Cardiac septum (tissue), 1 donor: ENCODE measurements around the gene GCM1. TPM values are rescaled to one million over a fixed set of nuclear protein-coding genes. Genes with fewer than 3 reads are reported as not detected.
"Not testable (repeated sequence)": the region's sequence is repeated elsewhere in the genome, so short reads cannot be mapped to it uniquely, and the experiment has no call there.

Experiments used
- DNase-seq: peaks from one replicate; pipeline ENCODE4 v3.0.0-alpha.2; 2020; ENCODE audit warnings: low spot score
- intact Hi-C: fragments of 100-400 bp; cut with DNase I; formaldehyde crosslinking; loops from one replicate; pipeline ENCODE4 v1.14.0; 2022
- total RNA-seq: library from RNA; stranded (reverse); fragmentation: NEBNext Ultra II Directional; extraction: Animal tissue kit (Norgen Biotek cat#: 25700); gene quantifications from one replicate; pipeline ENCODE4 v1.2.1, GENCODE V29; 2021
- donor health status: DM: no; HTN: no; CAD: no.

The GCM1 gene
- total RNA-seq, 1 donor from 2014 or later = not detected

- intact Hi-C loops = not testable (repeated sequence)
Measured at GRCh38 chr6:53155279-53155678, 6.6 kb upstream of the GCM1 start.

DNA sequence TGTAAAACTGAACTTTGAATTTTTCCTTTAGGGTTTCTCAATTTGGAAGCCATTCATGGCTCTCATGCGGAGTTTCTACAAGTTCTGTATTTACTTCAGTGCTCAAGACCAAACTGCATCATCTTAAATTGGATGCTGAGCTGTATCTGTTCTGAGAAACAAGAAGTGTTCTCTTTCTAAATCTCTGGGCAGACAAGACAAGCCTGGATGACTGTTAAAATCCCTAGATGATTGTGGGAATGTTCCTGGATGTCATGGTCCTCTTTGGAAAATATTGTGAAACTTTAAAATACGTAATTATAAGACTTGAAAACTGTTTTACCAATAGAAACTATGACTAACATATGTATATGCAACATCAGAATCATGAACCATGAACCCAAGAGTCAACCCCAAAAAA is 6.2 kb upstream of the GCM1 start:
- intact Hi-C loops = no loop called here
- no peak for DNase-seq

More at GRCh38 chr6:53155279-53155678, 6.6 kb upstream of the GCM1 start:
- DNase-seq = not testable (repeated sequence)

DNA sequence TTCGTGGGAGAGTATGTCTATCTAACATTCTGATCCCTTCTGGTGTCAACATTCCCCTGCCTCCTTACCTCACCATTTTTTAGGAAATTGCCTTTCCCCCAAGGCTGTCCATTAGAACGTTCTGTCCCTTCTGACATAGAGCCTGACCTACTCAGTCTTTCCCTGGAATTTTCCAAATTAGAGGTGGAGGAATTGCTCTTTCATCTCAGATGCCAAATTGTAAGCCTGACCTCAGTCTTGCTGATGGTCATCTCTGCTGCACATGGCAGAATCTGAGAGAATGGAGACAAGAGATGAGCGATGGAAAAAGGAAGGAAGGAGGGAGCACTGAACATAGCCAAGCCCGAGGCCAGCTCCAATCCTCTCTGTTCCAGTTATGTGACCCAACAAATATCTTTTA is 5.4 kb upstream of the GCM1 start:
- intact Hi-C loops = no loop called here
- DNase-seq = no peak

DNA sequence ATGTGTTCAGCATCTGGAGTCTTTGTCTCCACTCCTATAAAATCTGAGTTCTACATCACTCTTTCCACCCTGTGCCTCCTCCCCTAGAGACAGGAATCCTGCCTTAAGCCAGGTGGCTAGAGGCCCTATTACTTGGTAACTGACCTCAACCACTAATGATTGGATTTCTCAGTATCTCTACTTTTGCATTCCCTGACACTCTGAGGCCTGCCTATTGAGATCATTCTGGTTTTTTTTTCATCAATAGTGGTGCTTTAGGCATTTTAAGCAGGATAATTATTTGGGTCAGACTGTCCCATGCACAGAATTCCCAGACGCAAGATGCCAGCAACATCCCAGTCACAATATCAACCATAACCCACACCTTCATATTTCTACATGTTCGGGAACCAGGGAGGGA is 3.9 kb upstream of the GCM1 start:
- intact Hi-C loops = no loop called here
- no peak for DNase-seq

DNA sequence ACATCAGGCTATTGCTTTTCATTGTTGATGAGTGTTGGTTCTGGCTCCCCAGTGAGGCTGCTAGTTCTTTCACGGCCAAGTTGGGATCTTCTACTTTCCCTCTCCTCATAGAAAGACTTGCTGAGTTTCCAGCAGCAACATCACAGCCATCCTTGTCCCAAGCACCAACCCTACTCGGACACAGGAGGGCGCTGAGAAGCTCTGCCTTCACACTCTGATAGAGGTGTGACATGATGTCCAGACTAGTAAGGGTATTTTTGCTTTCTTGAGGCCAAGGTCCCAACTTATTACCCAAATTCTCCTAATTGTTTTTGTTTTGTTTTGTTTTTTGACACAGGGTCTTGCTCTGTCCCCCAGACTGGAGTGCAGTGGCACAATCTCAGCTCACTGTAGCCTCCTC is 3.0 kb upstream of the GCM1 start:
- DNase-seq = no peak
- intact Hi-C loops = no loop called here

DNA sequence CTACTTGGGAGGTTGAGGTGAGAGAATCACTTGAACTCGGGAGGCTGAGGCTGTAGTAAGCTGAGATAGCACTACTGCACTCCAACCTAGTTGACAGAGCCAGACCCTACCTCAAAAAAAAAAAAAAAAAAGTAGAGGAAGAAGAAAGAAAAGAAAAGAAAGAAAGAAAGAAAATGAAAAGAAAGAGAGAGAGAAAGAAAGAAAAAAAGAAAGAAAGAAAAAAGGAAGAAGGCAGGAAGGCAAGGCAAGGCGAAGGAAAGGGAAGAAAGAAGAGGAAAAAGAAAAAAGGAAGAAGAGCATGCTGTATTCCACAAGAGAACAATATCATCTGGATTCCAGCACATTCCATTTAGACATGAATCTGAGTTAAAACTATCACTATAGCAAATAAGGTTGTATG is 3.8 kb downstream of the GCM1 start:
- intact Hi-C loops = no loop called here
- DNase-seq = no peak

DNA sequence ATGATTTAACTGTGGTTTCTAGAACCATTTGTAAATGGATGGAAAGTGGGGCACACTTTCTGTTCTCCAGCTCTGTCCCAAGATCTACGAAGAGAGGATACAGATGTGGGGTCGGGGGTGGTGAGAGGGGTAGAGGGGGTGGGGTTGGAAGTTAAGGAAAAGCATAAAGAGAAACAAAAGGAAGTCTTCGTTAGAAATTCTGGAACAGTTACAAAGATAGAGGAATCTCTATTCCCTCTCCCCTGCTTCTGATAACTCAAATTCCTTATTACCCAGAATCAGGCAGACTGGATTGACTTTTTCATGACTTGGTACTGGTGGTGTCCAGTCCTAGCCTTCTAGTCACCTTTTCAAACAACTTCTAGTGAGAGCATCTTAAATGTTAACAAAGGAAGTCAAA is 4.9 kb downstream of the GCM1 start:
- intact Hi-C loops = no loop called here
- DNase-seq = no peak

DNA sequence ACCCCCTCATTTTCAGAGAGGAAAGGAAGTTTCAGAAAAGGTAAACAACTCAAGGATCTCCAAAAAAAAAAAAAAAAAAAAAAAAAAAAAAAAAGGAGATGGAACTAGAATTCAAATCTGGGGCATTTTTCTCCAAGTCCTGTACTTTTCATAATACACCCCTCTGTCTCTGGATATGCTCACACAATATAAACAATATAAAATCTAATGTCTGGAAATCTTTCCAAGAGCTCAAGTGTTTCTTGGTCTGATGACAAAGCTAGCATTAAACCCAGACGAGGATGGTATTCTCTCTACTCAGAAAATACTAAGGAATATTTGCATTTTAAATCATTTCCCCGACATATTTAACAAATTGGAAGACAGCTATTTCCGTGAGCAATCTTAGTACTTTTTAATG is 5.8 kb downstream of the GCM1 start:
- intact Hi-C loops = no loop called here
- DNase-seq = no peak

DNA sequence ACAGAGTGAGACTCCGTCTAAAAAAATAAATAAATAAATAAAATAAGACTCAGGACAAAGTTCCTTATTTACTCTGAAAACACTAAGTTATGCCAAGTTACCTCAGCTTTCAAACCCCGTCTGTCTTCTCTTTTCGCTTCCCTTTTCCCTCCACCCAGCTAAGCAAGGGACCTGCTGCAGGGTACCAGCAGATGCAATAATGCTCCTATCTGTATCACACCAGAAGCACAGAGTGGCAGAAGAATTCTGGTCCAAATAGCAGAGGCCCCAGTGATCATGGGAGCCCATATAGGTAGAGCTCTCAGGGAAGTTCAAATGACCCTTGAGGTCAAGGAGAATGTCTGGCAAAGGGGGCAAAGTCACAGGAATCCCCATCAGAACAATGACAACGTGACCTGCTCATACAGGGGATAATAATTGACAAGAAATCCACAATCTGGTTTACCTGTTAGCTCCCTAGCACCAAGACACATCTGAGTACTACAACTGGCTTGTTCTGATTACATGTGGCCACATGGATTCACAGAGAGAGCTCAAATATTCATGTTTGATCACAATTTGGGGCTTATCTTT is 8.7 kb downstream of the GCM1 start:
- intact Hi-C loops = no loop called here
- DNase-seq = no peak

DNA sequence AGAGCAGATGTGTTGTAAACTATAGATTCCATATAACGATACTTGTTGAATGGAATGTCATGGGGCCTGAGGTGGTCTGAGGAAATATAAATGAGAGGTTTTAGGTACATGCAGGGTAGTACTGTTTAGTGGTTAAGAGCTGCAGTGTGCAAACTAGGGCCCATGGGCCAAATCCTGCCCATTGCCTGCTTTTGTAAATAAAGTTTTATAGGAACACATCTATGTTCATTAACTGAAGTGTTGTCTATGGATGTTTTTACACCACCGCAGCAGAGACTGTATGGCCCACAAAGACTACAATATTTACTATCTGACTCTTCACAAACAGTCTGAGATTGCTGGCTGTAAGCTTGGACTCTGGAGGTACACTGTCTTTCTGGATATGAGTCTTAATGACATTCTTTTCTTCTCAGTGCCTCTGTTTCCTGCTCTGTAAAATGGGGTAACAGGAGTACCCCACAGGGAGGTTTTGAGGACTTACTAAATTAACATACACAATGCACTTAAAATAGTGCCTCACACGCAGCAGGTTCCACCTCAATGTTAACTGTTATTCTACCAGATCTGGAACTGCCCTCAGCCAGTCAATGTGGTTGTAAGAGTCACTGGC is 12.5 kb downstream of the GCM1 start:
- intact Hi-C loops = no loop called here
- DNase-seq = no peak

DNA sequence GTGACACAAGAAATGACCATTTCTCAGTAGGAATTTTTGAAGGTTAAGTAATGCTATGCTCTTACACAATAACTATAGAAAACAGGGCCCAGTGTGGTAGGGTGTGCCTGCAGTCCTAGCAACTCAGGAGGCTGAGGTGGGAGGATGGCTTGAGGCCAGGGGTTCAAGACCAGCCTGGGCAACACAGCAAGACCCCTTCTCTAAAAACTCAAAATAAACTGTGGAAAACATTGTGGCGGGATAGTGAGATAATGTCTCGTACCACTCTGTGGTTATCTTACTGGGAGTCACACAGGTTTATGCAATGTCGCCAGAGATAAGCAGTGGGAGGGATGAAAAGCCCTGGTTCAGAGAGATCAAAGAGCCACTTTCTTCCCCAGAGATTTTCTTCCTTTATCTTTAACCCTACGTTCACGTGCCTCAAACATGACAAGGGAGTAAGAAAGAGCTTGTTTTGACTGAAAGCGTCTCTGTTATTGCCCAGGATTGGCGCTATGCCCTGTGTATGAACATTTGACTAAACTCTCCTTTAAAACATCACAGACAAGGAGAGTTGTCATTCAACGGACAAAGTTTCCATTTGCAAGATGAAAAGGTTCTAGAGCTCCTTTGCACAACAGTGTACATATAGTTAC is 13.9 kb downstream of the GCM1 start:
- DNase-seq = no peak
- intact Hi-C loops = no loop called here

DNA sequence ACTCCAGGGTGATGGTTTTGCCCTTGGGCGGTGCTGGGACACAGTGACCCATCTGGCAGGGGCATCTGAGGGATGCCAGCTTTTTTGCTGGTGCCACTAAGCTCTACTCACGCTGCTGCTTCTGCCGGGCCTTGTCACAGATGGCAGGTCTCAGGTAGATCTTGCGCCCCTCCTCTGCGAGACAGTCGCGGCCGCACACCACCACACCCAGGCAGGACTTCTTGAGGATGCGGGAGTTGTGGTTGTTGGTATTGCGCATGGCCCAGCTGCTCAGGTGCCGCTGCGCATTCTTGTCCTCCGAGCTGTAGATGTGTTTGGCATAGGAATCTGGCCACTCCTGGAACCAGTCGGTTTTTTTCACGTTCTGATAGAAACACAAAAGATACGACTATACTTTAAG is 14.7 kb downstream of the GCM1 start:
- intact Hi-C loops = no loop called here
- no peak for DNase-seq

- DNase-seq = no peak
- intact Hi-C loops = no loop called here
Measured at GRCh38 chr6:53130569-53131290, 17.9 kb downstream of the GCM1 start.

- intact Hi-C loops = no loop called here
- DNase-seq = no peak
Measured at GRCh38 chr6:53128842-53129241, 19.8 kb downstream of the GCM1 start.

DNA sequence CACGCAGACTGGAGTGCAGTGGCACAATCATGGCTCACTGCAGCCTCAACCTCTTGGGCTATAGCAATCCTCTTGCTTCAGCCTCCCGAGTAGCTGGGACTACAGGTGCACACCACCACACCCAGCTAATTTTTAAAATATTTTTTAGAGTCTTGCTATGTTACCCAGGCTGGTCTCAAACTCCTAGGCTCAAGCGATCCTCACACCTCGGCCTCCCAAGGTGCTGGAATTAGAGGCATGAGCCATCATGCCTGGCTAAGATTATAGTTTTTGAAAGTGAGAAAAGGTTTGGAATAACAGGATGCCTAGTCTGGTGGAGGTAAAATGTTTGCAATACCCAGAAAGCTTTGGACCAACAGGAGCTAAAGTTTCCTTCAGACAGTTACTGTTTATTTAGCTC is 23.4 kb downstream of the GCM1 start:
- intact Hi-C loops = no loop called here
- DNase-seq = no peak

GRCh38 chr6:53124131-53124800 is 24.4 kb downstream of the GCM1 start:
- DNase-seq = no peak
- intact Hi-C loops = no loop called here

GRCh38 chr6:53119772-53120409 is 28.8 kb downstream of the GCM1 start:
- intact Hi-C loops = no loop called here
- DNase-seq = no peak

DNA sequence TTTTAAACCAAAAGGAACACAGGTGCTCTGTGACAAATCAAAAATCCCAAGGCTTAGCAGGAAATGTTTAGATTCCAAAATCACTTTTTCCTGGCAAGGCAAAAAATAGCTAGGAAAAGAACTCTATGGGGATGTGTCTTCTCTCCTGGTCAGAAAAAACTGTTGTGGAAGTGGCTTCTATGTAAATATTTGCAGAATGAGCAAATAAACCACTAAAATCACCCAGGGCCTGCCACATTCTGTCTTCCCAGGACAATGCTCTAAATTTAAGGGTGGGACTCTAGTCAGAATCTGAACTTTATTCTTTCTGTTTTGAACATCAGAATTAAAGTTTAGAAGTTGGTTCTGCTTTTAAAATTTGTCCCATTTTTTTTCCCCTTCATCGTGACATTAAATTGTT is 29.3 kb downstream of the GCM1 start:
- no peak for DNase-seq
- intact Hi-C loops = no loop called here

- no peak for DNase-seq
- intact Hi-C loops = no loop called here
Measured at GRCh38 chr6:53115741-53116140, 32.9 kb downstream of the GCM1 start.

- intact Hi-C loops = no loop called here
- no peak for DNase-seq
Measured at GRCh38 chr6:53115113-53115512, 33.5 kb downstream of the GCM1 start.
